Fibroblast of villous mesenchyme (primary cell): ENCODE measurements around the gene SPSB1. TPM values are rescaled to one million over a fixed set of nuclear protein-coding genes. Genes with fewer than 3 reads are reported as not detected.

Experiments used
- DNase-seq: peaks from one replicate; pipeline ENCODE4 v3.0.0-alpha.2; 2010; ENCODE audit warnings: low read depth
- H3K4me3 ChIP-seq: 2 replicates; pipeline ENCODE4 v1.5.1; 2011; ENCODE audit warnings: low read depth, mild to moderate bottlenecking, low read length
- total RNA-seq: library from RNA; depleted of rRNA; stranded (reverse); fragments of >200 nt; gene quantifications from 2 replicates; pipeline ENCODE4 v1.2.3, GENCODE V29; 2012
- TF ChIP-seq, protein P1 (sequence below): IDR thresholded peaks from 2 replicates; pipeline ENCODE4 v1.5.1; 2012; ENCODE audit warnings: low read depth, mild to moderate bottlenecking, low read length; ENCODE audit not compliant: insufficient read depth

SPSB1 gene
- total RNA-seq, 1 donor = 20.7 TPM

DNA sequence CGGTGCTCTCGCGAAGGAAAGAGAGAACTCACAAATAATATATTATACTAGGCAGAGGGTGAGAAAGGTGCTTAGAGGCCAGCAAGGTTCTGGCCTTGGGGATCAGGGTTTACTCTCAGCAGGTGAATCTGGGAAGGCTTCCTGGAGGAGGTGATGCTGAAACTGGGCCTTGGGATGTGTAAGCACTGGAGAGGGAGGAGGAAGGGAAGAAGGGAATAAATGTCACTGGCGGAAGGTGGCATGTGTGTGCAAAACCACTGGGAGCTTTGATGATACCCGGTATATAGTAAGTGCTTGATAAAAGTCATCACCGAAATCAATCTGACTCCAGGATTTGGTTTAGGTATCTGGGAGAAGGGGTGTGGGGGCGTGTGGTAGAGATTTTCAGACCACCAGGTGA is 24.4 kb downstream of the SPSB1 start:
- TF ChIP-seq, protein P1, sequence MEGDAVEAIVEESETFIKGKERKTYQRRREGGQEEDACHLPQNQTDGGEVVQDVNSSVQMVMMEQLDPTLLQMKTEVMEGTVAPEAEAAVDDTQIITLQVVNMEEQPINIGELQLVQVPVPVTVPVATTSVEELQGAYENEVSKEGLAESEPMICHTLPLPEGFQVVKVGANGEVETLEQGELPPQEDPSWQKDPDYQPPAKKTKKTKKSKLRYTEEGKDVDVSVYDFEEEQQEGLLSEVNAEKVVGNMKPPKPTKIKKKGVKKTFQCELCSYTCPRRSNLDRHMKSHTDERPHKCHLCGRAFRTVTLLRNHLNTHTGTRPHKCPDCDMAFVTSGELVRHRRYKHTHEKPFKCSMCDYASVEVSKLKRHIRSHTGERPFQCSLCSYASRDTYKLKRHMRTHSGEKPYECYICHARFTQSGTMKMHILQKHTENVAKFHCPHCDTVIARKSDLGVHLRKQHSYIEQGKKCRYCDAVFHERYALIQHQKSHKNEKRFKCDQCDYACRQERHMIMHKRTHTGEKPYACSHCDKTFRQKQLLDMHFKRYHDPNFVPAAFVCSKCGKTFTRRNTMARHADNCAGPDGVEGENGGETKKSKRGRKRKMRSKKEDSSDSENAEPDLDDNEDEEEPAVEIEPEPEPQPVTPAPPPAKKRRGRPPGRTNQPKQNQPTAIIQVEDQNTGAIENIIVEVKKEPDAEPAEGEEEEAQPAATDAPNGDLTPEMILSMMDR = no peak
- no peak overlapping the region for H3K4me3 ChIP-seq
- no peak for DNase-seq

DNA sequence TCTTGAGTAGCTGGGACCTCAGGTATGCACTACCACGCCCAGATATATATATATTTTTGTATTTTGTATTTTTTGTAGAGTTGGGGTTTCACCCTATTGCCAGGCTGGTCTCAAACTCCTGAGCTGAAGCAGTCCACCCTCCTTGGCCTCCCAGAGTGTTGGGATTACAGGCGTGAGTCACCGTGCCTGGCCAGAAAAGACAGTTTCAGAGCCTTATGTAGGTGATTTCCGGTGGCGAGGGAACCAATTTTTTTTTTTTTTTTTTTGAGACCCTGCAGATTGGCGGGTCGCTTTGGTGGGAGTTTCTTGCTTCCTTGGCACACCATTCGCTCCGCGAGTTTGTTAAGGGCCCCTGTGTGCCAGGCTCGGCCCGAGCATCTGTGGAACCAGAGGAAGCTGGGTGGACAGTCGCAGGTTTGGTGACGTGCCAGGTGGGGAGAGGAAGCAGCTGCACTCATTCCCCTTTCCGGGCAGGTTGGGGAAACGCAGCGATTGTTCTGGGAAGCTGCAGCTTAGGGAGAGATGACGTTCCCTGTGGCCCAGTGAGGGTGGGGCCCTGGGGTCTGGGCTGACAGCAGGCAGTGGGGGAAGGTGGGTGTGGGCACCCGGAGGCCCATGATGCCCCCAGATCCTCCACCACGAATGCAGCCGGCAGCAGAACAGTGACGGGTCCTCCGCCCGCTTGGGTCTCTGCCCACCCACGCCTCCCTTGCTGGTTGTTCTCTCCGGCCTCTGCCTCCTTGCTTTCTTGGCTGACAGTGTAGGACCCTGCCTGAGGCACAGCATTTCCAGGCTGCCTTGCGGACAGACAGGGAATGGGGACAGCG is 25.1 kb downstream of the SPSB1 start:
- peak; percentile 80 for DNase-seq
- TF ChIP-seq, protein P1 = no peak

DNA sequence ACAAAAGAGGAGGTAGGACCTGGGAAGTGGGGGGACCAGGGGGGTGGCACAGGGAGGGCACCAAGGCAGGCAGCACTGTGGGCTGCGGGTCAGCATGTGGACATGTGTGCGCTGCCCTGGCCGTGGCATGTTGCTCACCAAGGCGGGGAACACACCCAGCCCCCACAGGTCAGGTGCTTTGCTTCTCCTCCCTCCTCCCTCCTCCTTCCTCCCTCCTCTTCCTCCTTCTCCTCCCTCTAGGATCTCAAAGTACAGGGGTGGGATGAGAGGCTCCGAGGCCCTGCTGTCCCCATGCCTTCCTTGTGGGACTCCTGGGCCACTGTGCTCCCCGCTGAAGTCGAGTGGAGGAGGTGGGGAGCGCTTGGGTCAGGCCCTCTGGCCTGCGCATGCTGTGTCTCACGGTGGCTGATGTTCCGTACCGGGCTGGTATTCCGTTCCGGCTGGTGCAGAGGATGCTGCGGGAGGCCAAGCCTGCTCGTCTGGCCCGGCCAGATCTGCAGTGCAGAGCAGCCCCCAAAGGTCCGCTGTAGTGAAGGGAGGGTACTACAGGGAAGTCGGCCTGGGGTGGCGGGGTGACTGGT is 26.6 kb downstream of the SPSB1 start:
- H3K4me3 ChIP-seq = no peak overlapping the region
- DNase-seq = no peak
- TF ChIP-seq, protein P1 = no peak

More for the DNA sequence above, 25.1 kb downstream of the SPSB1 start:
- H3K4me3 ChIP-seq = no peak overlapping the region

DNA sequence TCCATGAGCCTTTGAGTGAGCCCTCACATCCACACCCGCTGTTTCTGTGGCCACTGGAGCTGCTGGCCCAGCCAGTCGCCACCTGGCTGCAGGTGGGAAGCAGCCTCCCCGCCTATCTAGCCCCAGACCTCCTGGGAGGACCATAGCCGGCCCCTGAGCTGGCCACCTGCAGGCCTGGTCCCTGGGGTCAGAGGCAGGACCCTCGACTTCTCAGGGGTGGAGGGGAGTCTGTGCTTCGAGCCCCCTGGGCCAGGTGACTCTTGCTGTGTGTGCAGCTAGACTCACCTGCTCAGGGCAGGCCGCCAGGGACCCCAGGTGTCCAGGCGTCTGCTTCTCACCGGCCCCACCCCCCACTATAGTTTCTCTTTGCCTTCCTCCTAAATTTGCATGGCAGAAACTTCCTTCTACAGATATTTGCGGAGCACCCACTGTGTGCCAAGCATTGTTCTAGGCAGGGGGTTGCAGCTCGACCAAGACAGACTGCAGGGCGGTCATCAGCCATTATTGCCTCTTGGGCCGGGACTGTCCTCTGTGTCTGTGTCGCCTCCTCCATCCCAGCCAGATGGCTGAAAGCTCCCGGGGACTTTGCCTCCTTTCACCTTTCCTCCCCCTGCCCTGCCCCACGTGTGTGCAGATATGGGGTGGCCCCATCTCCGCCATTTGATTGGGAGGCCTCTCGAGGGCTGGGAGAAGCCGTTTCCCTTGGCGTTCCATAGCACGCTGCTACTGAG is 27.3 kb downstream of the SPSB1 start:
- TF ChIP-seq, protein P1 = no peak
- no peak overlapping the region for H3K4me3 ChIP-seq
- DNase-seq = no peak

DNA sequence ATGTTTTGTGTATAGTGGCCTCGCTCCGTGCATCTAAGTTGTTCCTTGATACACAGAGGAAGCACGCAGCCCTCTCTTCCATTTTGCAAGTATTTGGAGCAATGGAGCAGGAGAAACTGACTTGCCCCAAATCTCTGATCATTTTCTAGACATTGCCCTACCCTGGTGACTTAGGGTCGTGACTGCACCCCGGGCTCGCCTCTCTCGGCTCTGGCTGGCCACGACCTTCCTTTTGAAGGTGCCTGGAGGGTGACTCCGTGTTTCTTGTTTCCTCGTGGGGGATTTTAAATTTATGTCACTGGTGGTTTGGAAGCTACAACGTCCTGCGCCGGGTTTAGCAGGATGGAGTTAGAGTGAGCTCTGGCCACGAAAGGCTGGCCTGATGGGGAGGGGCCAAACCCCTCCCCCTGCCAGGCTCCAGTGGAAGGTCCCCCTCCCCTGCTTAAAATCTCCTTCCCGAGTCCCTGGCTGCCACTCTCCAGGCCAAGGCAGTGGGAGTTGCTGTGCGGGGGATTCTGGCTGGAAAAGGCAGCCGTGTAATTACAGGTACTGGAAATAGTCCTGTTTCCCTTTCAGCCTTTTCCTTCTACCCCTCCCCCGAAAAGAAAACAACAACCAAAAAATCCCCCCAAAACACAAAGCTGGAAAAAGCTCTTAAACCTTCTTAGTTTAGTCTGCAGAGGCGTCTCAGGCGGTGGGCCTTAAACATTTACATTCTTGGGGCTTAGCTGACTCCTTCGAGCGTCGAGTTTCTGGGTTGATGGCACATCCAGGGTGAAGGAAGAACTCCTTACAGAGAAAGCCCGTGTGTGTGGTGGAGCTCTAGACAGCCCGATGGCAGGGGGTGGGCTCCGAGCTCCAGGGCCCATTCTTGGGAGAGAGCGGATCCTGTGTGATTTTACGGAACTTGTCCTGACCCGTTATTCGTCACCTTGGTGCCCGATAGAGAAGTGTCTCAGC is 28.1 kb downstream of the SPSB1 start:
- peak overlapping the region; percentile 32 for H3K4me3 ChIP-seq
- DNase-seq = peak; percentile 93
- TF ChIP-seq, protein P1 = no peak

DNA sequence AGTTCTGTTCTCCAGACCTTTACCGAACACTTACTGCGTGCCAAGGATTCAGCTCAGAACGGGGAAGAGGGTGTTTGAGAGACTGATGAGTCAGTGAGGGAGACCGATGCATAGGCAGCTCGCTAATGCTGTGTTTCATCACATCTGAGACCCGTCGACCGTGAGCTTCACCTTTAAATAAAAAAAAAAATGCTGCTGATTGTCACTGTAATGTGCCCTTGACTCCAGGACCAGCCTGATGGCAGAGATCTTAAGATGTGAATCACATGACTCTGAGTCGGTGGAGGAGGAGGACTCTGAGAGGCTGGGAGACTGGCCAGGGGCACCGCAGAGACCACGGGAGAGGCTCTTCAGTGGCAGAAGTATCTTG is 28.8 kb downstream of the SPSB1 start:
- DNase-seq = peak; percentile 93
- TF ChIP-seq, protein P1 = no peak
- H3K4me3 ChIP-seq = peak overlapping the region; percentile 32
